GM10248 (cell line): ENCODE data around the gene INTS12.

Experiments
- CTCF ChIA-PET: fragments of 300-600 bp; sonication (Branson Sonifier 250); formaldehyde crosslinking; extraction: SDS; loops from one replicate; lab custom pipeline; 2021; ENCODE audit warnings: antibody characterized with exemption; lab: Yijun Ruan, JAX
- POLR2A ChIA-PET: fragments of 350-650 bp; sonication (Branson Sonifier 250); formaldehyde crosslinking; extraction: SDS; loops from one replicate; lab custom pipeline; 2020; ENCODE audit warnings: antibody characterized with exemption; lab: Yijun Ruan, JAX
- DNase-seq: peaks from one replicate; pipeline ENCODE4 v3.0.0; 2012; ENCODE audit errors: extremely low spot score
- CTCF ChIP-seq: IDR thresholded peaks from 2 replicates; pipeline ENCODE4 v1.5.1; 2012; ENCODE audit warnings: mild to moderate bottlenecking, low read depth; ENCODE audit errors: extremely low read depth, missing control alignments, control extremely low read depth

INTS12 gene

GRCh38 chr4:105652286-105652888, 56.1 kb downstream of the INTS12 start:
- ChIA-PET POLR2A (no interaction called here), CTCF (interaction anchor here (1.0 to 1.6 kb wide), 4 partner anchors 13 to 131 kb away, joined by 3 to 5 read pairs (median 4); no protein-coding TSS in a partner anchor)
- no peak for DNase-seq
- TF ChIP-seq CTCF = no peak

- CTCF ChIA-PET = interaction anchor here (1.0 to 2.2 kb wide), 6 partner anchors 8 to 131 kb away, joined by 3 to 11 read pairs (median 4); no protein-coding TSS in a partner anchor
- POLR2A ChIA-PET = no interaction called here
Measured at GRCh38 chr4:105651884-105652283, 56.6 kb downstream of the INTS12 start.

GRCh38 chr4:105650190-105650589, 58.3 kb downstream of the INTS12 start:
- no peak for TF ChIP-seq CTCF
- ChIA-PET POLR2A (no interaction called here), CTCF (interaction anchor here (0.9 to 2.2 kb wide), 3 partner anchors 10 to 19 kb away, joined by 3 to 11 read pairs (median 5); no protein-coding TSS in a partner anchor)
- no peak for DNase-seq

More at GRCh38 chr4:105651884-105652283, 56.6 kb downstream of the INTS12 start:
- TF ChIP-seq CTCF = no peak
- no peak for DNase-seq

GRCh38 chr4:105645440-105645839, 63.0 kb downstream of the INTS12 start:
- CTCF ChIA-PET = interaction anchor here (0.7 to 1.3 kb wide), 6 partner anchors 10 to 71 kb away, joined by 3 to 4 read pairs (median 3); no protein-coding TSS in a partner anchor

GRCh38 chr4:105644257-105644656, 64.2 kb downstream of the INTS12 start:
- no peak for TF ChIP-seq CTCF
- CTCF ChIA-PET = interaction anchor here (0.9 to 1.0 kb wide), 3 partner anchors 15 to 123 kb away, joined by 3 to 4 read pairs (median 3); no protein-coding TSS in a partner anchor
- POLR2A ChIA-PET = no interaction called here
- no peak for DNase-seq

More at GRCh38 chr4:105645440-105645839, 63.0 kb downstream of the INTS12 start:
- DNase-seq = no peak
- no peak for TF ChIP-seq CTCF
- POLR2A ChIA-PET = no interaction called here

GRCh38 chr4:105641845-105642244, 66.6 kb downstream of the INTS12 start:
- ChIA-PET CTCF (no interaction called here), POLR2A (no interaction called here)
- no peak for TF ChIP-seq CTCF
- DNase-seq = no peak
